T-helper 17 cell (primary cell): Measurements from ENCODE around the gene NACA2. TPM values are rescaled to one million over a fixed set of nuclear protein-coding genes. Genes with fewer than 3 reads are reported as not detected.

Experiments
- ATAC-seq: fragments of 150-1000 bp; cut with Tn5 transposase; 2 replicates; pipeline ENCODE4 v1.10.0; 2021; ENCODE audit warnings: mild to moderate bottlenecking, moderate library complexity
- DNase-seq, 3 donors: peaks; one replicate each; pipeline versions ENCODE4 v3.0.0 to v3.0.0-alpha.2; 2020 to 2021
- H3K9me3 ChIP-seq: one replicate; pipeline ENCODE4 v1.7.0; 2013; ENCODE audit warnings: low read length, mild to moderate bottlenecking; ENCODE audit not compliant: control insufficient read depth, poor library complexity, severe bottlenecking
- H3K27ac Mint-ChIP-seq: one replicate; pipeline ENCODE4 v1.8.0; 2022; ENCODE audit warnings: mild to moderate bottlenecking, moderate library complexity, mixed read lengths
- H3K27me3 Mint-ChIP-seq: one replicate; pipeline ENCODE4 v1.8.0; 2022; ENCODE audit warnings: mixed read lengths
- H3K36me3 Mint-ChIP-seq: one replicate; pipeline ENCODE4 v1.8.0; 2022; ENCODE audit warnings: low read depth, mixed read lengths
- H3K4me1 Mint-ChIP-seq: one replicate; pipeline ENCODE4 v1.8.0; 2022; ENCODE audit warnings: mild to moderate bottlenecking, mixed read lengths
- H3K4me3 Mint-ChIP-seq: one replicate; pipeline ENCODE4 v1.8.0; 2022; ENCODE audit warnings: mild to moderate bottlenecking, moderate library complexity, mixed read lengths
- total RNA-seq, 4 donors: library from RNA in 2 of 4; stranded (reverse) in 2 of 4; gene quantifications; one replicate each; pipeline ENCODE4 v1.2.3 and lab custom pipeline; 2022 to 2026

Gene NACA2
- total RNA-seq, 2 donors from 2014 or later = not detected

GRCh38 chr17:61545335-61545938 is 45.6 kb downstream of the NACA2 start:
- Mint-ChIP-seq H3K36me3 (peaks cover 4% of the 10 kb centered on the region), H3K4me3 (no peak overlapping the region), H3K4me1 (no peaks in the 10 kb centered on the region), H3K27me3 (peaks cover 26% of the 10 kb centered on the region), H3K27ac (no peak overlapping the region)
- ATAC-seq = no peak
- H3K9me3 ChIP-seq = peaks cover 3% of the 10 kb centered on the region
- DNase-seq = no peak

GRCh38 chr17:61543786-61544415 is 47.1 kb downstream of the NACA2 start:
- ATAC-seq = no peak

GRCh38 chr17:61542027-61542426 is 49.0 kb downstream of the NACA2 start:
- Mint-ChIP-seq H3K27me3 (peaks cover 8% of the 10 kb centered on the region), H3K27ac (no peak overlapping the region), H3K36me3 (no peaks in the 10 kb centered on the region), H3K4me1 (no peaks in the 10 kb centered on the region), H3K4me3 (no peak overlapping the region)
- no peak for ATAC-seq
- DNase-seq = no peak
- peaks cover 3% of the 10 kb centered on the region for H3K9me3 ChIP-seq

More at GRCh38 chr17:61543786-61544415, 47.1 kb downstream of the NACA2 start:
- Mint-ChIP-seq H3K4me3 (no peak overlapping the region), H3K4me1 (no peaks in the 10 kb centered on the region), H3K36me3 (no peaks in the 10 kb centered on the region), H3K27me3 (peaks cover 13% of the 10 kb centered on the region), H3K27ac (no peak overlapping the region)
- DNase-seq = no peak
- peaks cover 3% of the 10 kb centered on the region for H3K9me3 ChIP-seq

GRCh38 chr17:61540874-61541273 is 50.1 kb downstream of the NACA2 start:
- Mint-ChIP-seq H3K36me3 (no peaks in the 10 kb centered on the region), H3K4me1 (peaks cover 5% of the 10 kb centered on the region), H3K27me3 (peaks cover 8% of the 10 kb centered on the region), H3K27ac (no peak overlapping the region), H3K4me3 (no peak overlapping the region)
- ATAC-seq (no peak), DNase-seq (no peak)
- H3K9me3 ChIP-seq = peaks cover 3% of the 10 kb centered on the region

Other genes starting within 250 kb of the NACA2 start
- gene TBX2, start 191.4 kb downstream of the NACA2 start, total RNA-seq = under 1 TPM in 1 of 2 donors, not detected in 1; 0.50 TPM
- not detected for gene TBX4, start 138.8 kb downstream of the NACA2 start, total RNA-seq